Measurements from ENCODE around the gene IFNL3. TPM values are rescaled to one million over a fixed set of nuclear protein-coding genes. Genes with fewer than 3 reads are reported as not detected.

IFNL3 gene
- total RNA-seq, 1 experiment from 2014 or later = not detected

GRCh38 chr19:39193803-39194202 lies 51.0 kb downstream of the IFNL3 start:
- POLR2A ChIA-PET (ENCODE audit: low non-redundant PET) = no interaction called here
- no peaks in the 10 kb centered on the region for H3K4me1 ChIP-seq (ENCODE audit: insufficient read depth, low read length, poor library complexity, severe bottlenecking)
- H3K27ac ChIP-seq (ENCODE audit: low read depth, low read length, poor library complexity, severe bottlenecking) = no peak overlapping the region
- CTCF ChIA-PET = no interaction called here
- DNase-seq (ENCODE audit: low spot score) = no peak
- no peaks in the 10 kb centered on the region for H3K36me3 ChIP-seq (ENCODE audit: insufficient read depth, low read length, poor library complexity, severe bottlenecking)
- BruUV-seq (replicated peaks) = no TSS peak
- peaks cover 36% of the 10 kb centered on the region for H3K27me3 ChIP-seq (replicated peaks; ENCODE audit: insufficient read depth, low read depth, low read length, poor library complexity)
- H3K9me3 ChIP-seq (ENCODE audit: low read depth, low read length, poor library complexity, severe bottlenecking) = no peaks in the 10 kb centered on the region
- no peak overlapping the region for H3K4me3 ChIP-seq (ENCODE audit: low read depth, low read length, poor library complexity, severe bottlenecking)
- TF ChIP-seq CTCF (conservative IDR thresholded peaks at IDR 0.05; ENCODE audit: low read depth, low read length) = no peak
- no peak for TF ChIP-seq EZH2 (IDR thresholded peaks at IDR 0.05; ENCODE audit: borderline replicate concordance, low read depth, low read length, poor library complexity, severe bottlenecking)
- intact Hi-C loops (cut with micrococcal nuclease; ENCODE audit: unreplicated experiment) = no loop called here

Other genes with a start within 250 kb of the IFNL3 start
- 0.33 and 0.45 TPM in 2 replicates for gene FBXO27, start 212.5 kb downstream of the IFNL3 start, total RNA-seq (2021)
- not detected in 2 replicates for gene ACP7, start 160.6 kb downstream of the IFNL3 start, total RNA-seq (2021)
- gene PAK4, start 119.2 kb downstream of the IFNL3 start, total RNA-seq (2021) = 55.2 and 59.0 TPM in 2 replicates
- gene NCCRP1, start 48.0 kb downstream of the IFNL3 start, total RNA-seq (2021) = not detected in 2 replicates
- not detected in 2 replicates for gene SYCN, start 40.7 kb downstream of the IFNL3 start, total RNA-seq (2021)
- gene IFNL4, start 3.9 kb upstream of the IFNL3 start, total RNA-seq (2021) = not detected in 2 replicates
- not detected in 2 replicates for gene IFNL2, start 23.4 kb upstream of the IFNL3 start, total RNA-seq (2021)
- gene IFNL1, start 51.4 kb upstream of the IFNL3 start, total RNA-seq (2021) = not detected in 2 replicates
- 3.7 and 5.0 TPM in 2 replicates for gene LRFN1, start 75.9 kb upstream of the IFNL3 start, total RNA-seq (2021)
- 0.55 TPM in 1 of 2 replicates, not detected in the other for gene GMFG, start 91.0 kb upstream of the IFNL3 start, total RNA-seq (2021)
- 157 and 168 TPM in 2 replicates for gene SAMD4B, start 97.4 kb upstream of the IFNL3 start, total RNA-seq (2021)
- gene PAF1, start 146.1 kb upstream of the IFNL3 start, total RNA-seq (2021) = 70.2 and 73.3 TPM in 2 replicates
- gene MED29, start 146.4 kb upstream of the IFNL3 start, total RNA-seq (2021) = 37.1 and 41.9 TPM in 2 replicates
- 7.1 and 8.1 TPM in 2 replicates for gene ZFP36, start 161.8 kb upstream of the IFNL3 start, total RNA-seq (2021)
- 99.1 and 99.4 TPM in 2 replicates for gene PLEKHG2, start 167.7 kb upstream of the IFNL3 start, total RNA-seq (2021)
- 1,898 and 1,963 TPM in 2 replicates for gene RPS16, start 190.9 kb upstream of the IFNL3 start, total RNA-seq (2021)
- gene SUPT5H, start 200.6 kb upstream of the IFNL3 start, total RNA-seq (2021) = 160 and 169 TPM in 2 replicates
- gene TIMM50, start 235.8 kb upstream of the IFNL3 start, total RNA-seq (2021) = 165 and 174 TPM in 2 replicates